Brain microvascular endothelial cell (primary cell): Measurements from ENCODE around the gene SUSD5.

Experiments
- DNase-seq: peaks from one replicate; pipeline ENCODE4 v3.0.0-alpha.2; 2020
- H3K27ac ChIP-seq: fragments of 250-450 bp; sonication (Bioruptor Pico); 2 replicates; pipeline ENCODE4 v1.5.1; 2020; ENCODE audit warnings: mild to moderate bottlenecking, moderate library complexity
- H3K27me3 ChIP-seq: fragments of 250-450 bp; sonication (Bioruptor Pico); replicated peaks from 2 replicates; pipeline ENCODE4 v1.5.1; 2020; ENCODE audit warnings: mild to moderate bottlenecking
- H3K36me3 ChIP-seq: fragments of 250-450 bp; sonication (Bioruptor Pico); replicated peaks from 2 replicates; pipeline ENCODE4 v1.5.1; 2020; ENCODE audit warnings: mild to moderate bottlenecking
- H3K4me3 ChIP-seq: 2 replicates; pipeline ENCODE4 v1.5.1; 2011; ENCODE audit warnings: low read depth, mild to moderate bottlenecking, control low read depth, low read length, moderate library complexity
- CTCF ChIP-seq: IDR thresholded peaks from 2 replicates; pipeline ENCODE4 v1.5.1; 2011; ENCODE audit warnings: low read depth, mild to moderate bottlenecking, moderate library complexity, low read length, control low read depth, inconsistent platforms; ENCODE audit errors: missing control alignments
- in situ Hi-C: cut with HindIII; loops from 2 replicates; pipeline ENCODE4 v1.10.0; 2017; ENCODE audit warnings: low sequenced_read_pairs, low pct_ligation_motif_present

Gene SUSD5

GRCh38 chr3:33212406-33212805, 6.2 kb downstream of the SUSD5 start:
- H3K27ac ChIP-seq: no peak overlapping the region
- H3K36me3 ChIP-seq: no peaks in the 10 kb centered on the region
- no peak overlapping the region for H3K4me3 ChIP-seq
- TF ChIP-seq CTCF: no peak
- in situ Hi-C loops: no loop called here
- DNase-seq: no peak
- no peaks in the 10 kb centered on the region for H3K27me3 ChIP-seq

GRCh38 chr3:33211444-33211843, 7.2 kb downstream of the SUSD5 start:
- H3K27ac ChIP-seq: peak overlapping the region; percentile 10
- no peaks in the 10 kb centered on the region for H3K27me3 ChIP-seq
- H3K36me3 ChIP-seq: no peaks in the 10 kb centered on the region
- H3K4me3 ChIP-seq: no peak overlapping the region
- in situ Hi-C loops: no loop called here
- peak; percentile 96 for DNase-seq
- TF ChIP-seq CTCF: no peak

- Histone ChIP-seq H3K27ac (no peak overlapping the region), H3K36me3 (no peaks in the 10 kb centered on the region), H3K27me3 (no peaks in the 10 kb centered on the region), H3K4me3 (no peak overlapping the region)
- DNase-seq: no peak
- no peak for TF ChIP-seq CTCF
- in situ Hi-C loops: no loop called here
These were observed 9.3 kb downstream of the SUSD5 start for GRCh38 chr3:33209357-33209756.

- H3K4me3 ChIP-seq: no peak overlapping the region
- TF ChIP-seq CTCF: no peak
- in situ Hi-C loops: no loop called here
- DNase-seq: no peak
- no peaks in the 10 kb centered on the region for H3K36me3 ChIP-seq
- H3K27me3 ChIP-seq: no peaks in the 10 kb centered on the region
- H3K27ac ChIP-seq: no peak overlapping the region
These were observed 15.7 kb downstream of the SUSD5 start for GRCh38 chr3:33202711-33203457.

- no peaks in the 10 kb centered on the region for H3K27me3 ChIP-seq
- no peak overlapping the region for H3K4me3 ChIP-seq
- H3K36me3 ChIP-seq: no peaks in the 10 kb centered on the region
- H3K27ac ChIP-seq: no peak overlapping the region
- DNase-seq: no peak
- in situ Hi-C loops: no loop called here
- TF ChIP-seq CTCF: no peak
These were observed 17.4 kb downstream of the SUSD5 start for GRCh38 chr3:33201195-33201594.

GRCh38 chr3:33196538-33196937, 22.1 kb downstream of the SUSD5 start:
- in situ Hi-C loops: no loop called here
- Histone ChIP-seq H3K4me3 (no peak overlapping the region), H3K36me3 (no peaks in the 10 kb centered on the region), H3K27ac (no peak overlapping the region), H3K27me3 (no peaks in the 10 kb centered on the region)
- TF ChIP-seq CTCF: no peak
- no peak for DNase-seq
